Measurements from ENCODE around the gene USP36.
A peak's percentile ranks its signal among the peaks of the same experiment; 100 is the strongest.

USP36 gene

DNA sequence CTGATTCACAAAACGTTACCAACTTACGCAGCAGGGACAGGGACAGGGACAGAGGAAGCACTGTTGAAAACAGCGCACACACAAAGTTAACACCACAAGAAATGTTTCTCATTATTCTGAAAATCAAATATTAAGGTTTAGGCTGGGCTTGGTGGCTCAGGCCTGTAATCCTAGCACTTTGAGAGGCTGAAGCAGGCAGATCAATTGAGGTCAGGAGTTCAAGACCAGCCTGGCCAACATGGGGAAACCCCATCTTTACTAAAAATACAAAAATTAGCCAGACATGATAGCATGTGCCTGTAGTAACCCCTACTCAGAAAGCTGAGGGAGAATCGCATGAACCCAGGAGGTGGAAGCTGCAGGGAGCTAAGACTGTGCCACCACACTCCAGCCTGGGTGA, 62.7 kb downstream of the USP36 start:
- TF ChIP-seq POLR2A (IDR thresholded peaks at IDR 0.05; ENCODE audit: low read length) (no peak), GATA1 (IDR thresholded peaks at IDR 0.05; ENCODE audit: low read depth, low read length) (no peak)
- DNase-seq: no peak

DNA sequence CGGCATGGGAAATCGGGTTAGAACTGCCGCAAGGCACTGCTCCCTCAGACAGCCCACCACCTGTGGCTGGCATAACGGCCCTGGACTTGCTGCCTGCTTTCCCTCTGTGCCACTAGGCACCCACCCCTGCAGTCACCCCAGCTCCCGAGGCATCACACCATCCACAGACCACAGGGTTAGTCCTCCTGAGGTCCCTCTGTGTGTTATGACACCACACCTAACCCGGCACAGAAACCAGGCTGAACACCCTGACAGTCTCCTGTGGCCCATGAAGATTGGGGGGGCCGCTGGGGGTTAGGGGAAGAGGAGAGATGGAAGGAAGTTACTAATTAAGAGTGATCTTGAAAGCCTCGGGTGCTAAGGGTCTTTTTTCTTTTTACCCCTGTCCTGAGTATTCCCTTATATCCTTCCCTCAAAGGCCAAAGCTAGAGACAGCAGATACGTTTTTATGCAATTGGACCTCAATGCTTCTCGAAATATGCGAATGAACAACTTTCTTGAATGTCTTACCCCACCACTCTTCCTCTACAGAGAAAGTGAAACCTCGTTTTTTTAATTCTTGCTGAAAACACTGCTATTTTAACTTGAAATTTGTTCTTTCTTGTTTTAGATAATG, 65.5 kb downstream of the USP36 start:
- DNase-seq: peak in 1 of 2 experiments; percentile 26
- TF ChIP-seq GATA1 (IDR thresholded peaks at IDR 0.05; ENCODE audit: low read depth, low read length): no peak
- no peak for TF ChIP-seq POLR2A (IDR thresholded peaks at IDR 0.05; ENCODE audit: low read length)

DNA sequence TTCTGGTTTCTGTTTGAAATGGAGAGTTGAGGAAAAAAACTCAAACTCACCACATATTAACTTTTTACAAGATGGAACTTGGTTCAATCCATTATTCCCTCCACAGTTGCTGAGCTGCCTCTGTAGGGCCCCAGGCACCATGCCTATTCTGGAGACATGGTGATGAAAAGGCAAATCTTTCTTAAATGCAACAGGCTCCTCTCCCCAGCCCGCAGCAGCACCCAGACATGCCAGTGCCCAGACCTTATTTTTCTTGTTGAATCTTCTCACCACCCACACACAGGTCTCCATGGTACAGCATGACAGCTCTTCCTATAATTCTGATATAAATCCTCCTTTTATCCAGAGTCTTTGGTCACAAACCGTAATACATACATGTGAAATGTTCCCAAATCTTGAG, 66.2 kb downstream of the USP36 start:
- TF ChIP-seq POLR2A (IDR thresholded peaks at IDR 0.05; ENCODE audit: low read length) (no peak), GATA1 (IDR thresholded peaks at IDR 0.05; ENCODE audit: low read depth, low read length) (no peak)
- no peak for DNase-seq

DNA sequence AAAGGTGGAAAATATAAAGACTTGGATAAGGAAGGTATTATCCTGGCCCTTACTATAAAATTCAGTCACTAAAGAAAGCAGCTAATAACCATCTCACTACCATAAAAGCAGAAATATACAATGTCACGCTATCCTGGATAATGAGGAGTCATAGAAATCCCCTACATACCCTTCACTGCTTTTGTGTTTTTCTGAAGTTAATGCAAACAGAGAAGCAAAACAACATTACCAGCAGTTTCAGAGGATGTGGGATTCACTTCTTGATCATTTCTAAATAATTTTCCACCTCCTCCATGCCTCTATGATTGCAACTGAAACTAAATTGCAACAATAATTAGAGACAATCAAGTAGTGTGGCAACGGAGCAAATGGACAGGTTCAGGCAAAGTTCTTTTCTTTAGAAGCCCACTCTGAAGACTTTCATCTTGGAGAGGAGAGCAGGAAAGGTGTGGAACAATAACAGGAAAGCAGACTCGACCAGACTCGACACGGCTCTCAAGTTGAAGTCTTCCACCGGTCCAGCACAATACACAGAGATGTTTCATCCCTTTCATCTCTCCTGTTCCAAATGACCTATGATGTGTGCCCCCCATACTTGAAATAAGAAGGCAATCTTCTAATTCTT, 68.7 kb downstream of the USP36 start:
- TF ChIP-seq GATA1 (IDR thresholded peaks at IDR 0.05; ENCODE audit: low read depth, low read length): no peak
- TF ChIP-seq POLR2A (IDR thresholded peaks at IDR 0.05; ENCODE audit: low read length): no peak

DNA sequence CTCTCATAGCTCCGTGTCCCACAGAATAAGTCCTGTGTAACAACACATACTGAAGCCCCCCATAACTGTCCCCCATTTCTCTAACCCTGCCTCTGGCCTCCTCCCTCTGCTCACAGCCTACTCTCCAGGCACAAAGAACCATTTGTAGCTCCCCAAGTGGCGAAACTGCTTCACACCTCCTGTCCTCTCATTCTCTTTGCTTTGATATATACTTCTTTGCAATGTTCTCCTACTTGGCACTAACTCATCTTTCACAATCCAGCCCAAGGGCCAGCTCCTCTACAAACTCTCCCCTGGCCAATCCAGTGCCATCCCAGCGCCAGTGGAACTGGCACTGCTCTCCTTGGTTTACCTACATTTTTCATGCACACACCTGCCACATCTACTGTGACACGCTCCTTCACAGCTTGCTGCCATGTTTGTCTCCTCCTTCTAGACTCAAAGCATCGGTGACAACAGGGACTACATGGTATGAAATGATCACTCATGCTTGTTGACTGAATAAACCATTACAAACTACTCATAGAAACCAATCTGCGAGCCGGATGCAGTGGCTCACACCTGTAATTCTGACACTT, 71.3 kb downstream of the USP36 start:
- no peak for TF ChIP-seq POLR2A (IDR thresholded peaks at IDR 0.05; ENCODE audit: low read length)
- no peak for TF ChIP-seq GATA1 (IDR thresholded peaks at IDR 0.05; ENCODE audit: low read depth, low read length)
- no peak for DNase-seq

More for the DNA sequence above, 68.7 kb downstream of the USP36 start:
- no peak for DNase-seq

DNA sequence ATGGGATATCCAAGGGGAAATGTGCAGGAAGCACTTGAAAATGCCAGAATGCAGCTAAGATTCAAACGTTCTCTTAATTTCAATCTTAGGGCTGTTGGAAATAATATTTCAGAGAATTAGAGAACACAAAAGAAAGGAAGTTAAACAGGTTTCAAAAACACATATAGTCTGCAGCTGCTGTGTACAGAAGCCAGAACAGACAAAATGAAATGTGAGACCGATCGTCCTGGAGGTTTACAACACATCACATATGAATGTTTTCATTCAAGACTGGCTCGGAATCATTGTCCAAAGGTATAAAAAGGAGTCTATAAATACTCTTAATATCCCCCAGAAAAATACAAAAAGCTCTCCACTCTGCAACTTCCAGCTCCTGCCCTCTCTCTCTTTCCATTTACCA, 72.8 kb downstream of the USP36 start:
- TF ChIP-seq POLR2A (IDR thresholded peaks at IDR 0.05; ENCODE audit: low read length) (no peak), GATA1 (IDR thresholded peaks at IDR 0.05; ENCODE audit: low read depth, low read length) (no peak)
- DNase-seq: no peak

DNA sequence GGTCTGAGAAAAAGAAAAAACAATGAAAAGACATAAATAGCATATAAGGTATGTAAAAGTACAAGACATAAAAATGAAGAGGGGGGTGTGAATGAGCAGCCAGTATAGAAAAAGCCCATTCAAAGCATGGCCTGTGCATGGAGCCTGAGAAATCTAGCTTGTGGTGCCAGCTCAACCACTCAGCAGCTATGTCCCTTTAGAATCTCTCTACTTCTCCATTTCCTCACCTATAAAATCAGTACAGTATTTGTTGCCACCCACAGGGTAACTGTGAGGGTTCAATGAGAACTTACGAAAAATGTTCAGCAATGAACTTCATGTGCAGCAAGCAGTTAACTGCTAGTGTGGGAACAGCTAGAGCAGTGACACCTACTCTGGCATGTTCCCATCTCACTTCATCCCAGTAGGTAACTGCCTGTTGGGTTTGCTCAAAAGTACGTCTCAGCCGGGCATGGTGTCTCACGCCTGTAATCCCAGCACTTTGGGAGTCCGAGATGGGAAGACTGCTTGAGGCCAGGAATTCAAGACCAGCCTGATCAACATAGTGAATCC, 73.8 kb downstream of the USP36 start:
- DNase-seq: no peak
- TF ChIP-seq GATA1 (IDR thresholded peaks at IDR 0.05; ENCODE audit: low read depth, low read length) (no peak), POLR2A (IDR thresholded peaks at IDR 0.05; ENCODE audit: low read length) (no peak)

DNA sequence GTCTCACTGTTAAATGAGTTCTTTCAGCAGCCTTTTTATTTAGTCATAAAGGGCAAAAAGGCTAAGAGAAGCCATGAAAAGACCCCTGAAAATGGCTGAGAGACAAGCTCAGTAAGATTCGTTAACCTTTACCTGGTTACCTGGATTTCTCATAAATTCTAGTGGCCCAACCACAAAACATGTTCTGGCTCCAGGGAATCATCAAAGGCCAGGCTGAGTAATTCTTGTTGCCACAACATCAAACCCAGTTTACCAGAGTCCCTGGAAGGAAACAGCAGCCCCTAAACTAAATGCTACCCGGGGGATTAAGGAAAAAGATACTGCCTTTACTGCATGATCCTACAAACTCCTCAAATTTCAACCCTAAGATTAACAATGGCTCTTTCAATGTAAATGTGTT, 74.4 kb downstream of the USP36 start:
- TF ChIP-seq POLR2A (IDR thresholded peaks at IDR 0.05; ENCODE audit: low read length) (no peak), GATA1 (IDR thresholded peaks at IDR 0.05; ENCODE audit: low read depth, low read length) (no peak)
- DNase-seq: no peak

DNA sequence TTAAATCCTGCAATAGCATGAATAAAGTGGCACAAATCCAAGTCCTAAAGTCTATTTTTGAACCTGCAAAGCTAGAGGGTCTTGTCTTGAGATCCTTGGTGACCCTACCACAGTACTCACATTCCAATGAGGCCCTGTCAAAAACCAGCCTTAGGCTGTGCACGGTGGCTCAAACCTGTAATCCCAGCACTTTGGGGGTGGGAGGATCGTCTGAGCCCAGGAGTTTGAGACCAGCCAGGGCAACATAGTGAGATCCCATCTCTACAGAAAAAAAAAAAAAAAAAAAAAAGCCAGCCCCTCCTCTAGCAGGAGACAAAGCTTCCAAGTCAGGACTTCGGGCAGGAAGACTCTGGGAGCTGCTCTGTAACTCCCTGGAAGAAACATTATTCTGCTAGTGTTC, 74.8 kb downstream of the USP36 start:
- DNase-seq: no peak
- TF ChIP-seq POLR2A (IDR thresholded peaks at IDR 0.05; ENCODE audit: low read length) (no peak), GATA1 (IDR thresholded peaks at IDR 0.05; ENCODE audit: low read depth, low read length) (no peak)

DNA sequence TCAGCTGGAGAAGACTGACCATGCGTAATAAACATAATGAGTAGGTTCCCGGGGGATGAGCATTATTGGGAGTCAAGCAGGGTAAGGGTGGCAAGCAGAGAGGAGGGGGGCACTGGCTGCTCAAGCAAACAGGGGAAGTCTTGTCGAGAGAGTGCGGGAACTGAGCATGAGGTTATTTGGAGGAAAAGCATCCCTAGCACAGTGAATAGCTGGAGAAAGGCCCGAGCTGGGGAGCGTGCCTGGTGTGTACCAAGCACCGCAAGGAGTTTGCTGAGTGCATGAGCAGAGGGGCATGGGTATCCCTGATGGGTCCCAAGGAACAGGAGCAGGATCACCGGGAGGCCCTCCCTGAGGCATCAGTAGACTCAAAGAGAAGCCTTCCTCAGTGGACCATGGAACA, 75.7 kb downstream of the USP36 start:
- no peak for DNase-seq
- TF ChIP-seq GATA1 (IDR thresholded peaks at IDR 0.05; ENCODE audit: low read depth, low read length) (no peak), POLR2A (IDR thresholded peaks at IDR 0.05; ENCODE audit: low read length) (no peak)

DNA sequence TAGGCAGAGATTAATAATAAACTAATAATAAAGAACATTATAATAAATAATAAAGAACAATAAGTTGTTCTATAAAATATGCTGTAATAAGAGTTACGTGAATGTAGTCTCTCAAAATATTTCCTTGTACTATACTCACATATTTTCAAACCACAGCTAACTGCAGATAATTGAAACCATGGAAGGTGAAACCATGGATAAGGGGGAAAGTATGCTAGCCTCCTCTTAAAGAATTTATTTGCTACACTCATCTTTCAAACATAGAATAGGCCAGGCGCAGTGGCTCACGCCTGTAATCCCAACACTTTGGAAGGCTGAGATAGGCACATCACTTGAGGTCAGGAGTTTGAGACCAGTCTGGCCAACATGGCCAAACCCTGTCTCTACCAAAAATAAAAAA, 77.1 kb downstream of the USP36 start:
- TF ChIP-seq POLR2A (IDR thresholded peaks at IDR 0.05; ENCODE audit: low read length) (no peak), GATA1 (IDR thresholded peaks at IDR 0.05; ENCODE audit: low read depth, low read length) (no peak)
- no peak for DNase-seq

DNA sequence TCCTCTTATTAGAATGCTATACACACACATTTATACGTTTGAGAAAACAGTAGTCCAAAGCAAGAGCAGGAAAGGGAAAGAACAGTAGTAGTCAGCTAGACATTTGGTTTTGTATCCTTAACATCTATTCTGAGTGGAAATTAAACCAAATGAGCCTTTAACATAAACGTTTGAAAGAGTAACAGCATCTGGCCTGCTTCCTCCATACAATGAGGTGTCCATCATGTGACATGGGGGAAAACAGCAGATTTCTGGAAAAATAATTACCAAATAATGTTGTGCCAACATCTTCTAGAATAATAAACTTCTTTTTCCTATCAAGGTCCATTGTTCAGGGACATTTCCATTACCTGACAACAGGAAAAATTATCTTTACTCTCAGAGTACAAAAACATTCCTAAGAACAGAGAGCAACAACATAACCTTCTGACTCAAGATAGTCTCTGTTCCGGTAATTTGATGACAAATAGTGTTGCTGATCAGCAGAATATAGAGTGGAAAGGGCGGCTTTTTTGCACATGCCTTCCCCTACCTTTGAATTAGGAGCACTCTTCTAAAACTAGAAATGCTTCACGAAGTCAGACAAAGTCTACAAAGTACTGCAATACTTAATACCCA, 78.7 kb downstream of the USP36 start:
- DNase-seq: no peak
- TF ChIP-seq GATA1 (IDR thresholded peaks at IDR 0.05; ENCODE audit: low read depth, low read length) (no peak), POLR2A (IDR thresholded peaks at IDR 0.05; ENCODE audit: low read length) (no peak)

DNA sequence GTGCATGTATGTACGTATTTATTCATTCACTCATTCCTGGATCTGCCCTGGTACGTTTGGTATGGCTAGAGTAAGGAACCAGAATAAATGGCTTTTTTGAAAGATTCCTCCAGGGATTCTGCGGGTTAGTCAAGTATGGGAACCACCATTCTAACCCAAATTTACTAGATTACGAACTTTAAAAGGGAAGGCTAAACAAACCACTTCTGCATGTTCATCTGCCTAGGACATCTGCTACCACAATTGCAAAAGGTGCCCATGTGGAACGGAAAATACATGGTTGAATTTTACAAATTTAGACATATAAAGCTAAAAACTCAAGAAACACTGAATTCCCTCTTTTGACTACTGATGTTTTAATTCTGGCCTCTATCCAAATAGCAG, 80.7 kb downstream of the USP36 start:
- TF ChIP-seq POLR2A (IDR thresholded peaks at IDR 0.05; ENCODE audit: low read length) (no peak), GATA1 (IDR thresholded peaks at IDR 0.05; ENCODE audit: low read depth, low read length) (no peak)
- DNase-seq: no peak

DNA sequence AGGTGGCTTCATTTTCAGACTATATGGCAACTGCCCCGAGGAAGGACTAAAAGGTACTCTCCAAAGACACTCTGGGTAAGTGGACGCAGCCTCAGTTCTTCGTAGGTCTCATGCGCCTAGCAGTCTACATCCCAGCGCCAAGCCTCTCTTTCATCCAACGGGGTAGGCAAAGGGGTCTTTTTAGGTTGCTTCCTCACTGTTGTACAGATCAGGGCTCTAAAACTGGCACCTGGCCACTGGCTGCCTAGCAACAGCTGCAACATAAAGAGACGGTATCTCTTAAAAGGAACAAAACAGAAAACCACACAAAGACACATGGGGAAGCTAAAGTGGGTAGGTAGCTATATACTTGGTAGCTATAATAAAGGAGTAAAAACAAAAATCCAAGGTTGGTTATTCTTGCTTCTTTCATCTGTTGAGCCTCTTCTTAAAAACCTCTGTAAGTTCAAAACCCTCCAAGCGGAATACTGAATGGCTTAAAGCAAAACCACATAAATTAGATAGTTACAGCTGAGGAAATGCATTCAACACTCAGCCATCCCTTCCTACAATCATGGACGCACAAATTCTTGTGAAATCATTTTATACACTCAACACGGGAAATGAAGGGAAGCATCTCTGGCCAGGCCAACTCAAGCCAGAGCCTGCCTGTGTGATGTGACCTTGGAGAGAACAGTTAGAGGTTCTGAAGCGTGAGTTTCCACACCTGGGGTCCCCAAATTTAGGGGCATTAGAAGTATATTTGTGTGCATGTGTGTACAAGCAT, 81.2 kb downstream of the USP36 start:
- TF ChIP-seq POLR2A (IDR thresholded peaks at IDR 0.05; ENCODE audit: low read length) (peak; percentile 28), GATA1 (IDR thresholded peaks at IDR 0.05; ENCODE audit: low read depth, low read length) (no peak)
- peak; percentile 56 to 75 for DNase-seq

Data from erythroblast (primary cell).